A673 (cell line): ENCODE measurements around the gene EXPH5.

Source experiments
- EZH2 ChIP-seq: fragments of 200-600 bp; sonication (generic); IDR thresholded peaks from 2 replicates; pipeline ENCODE4 v1.6.1; 2017; ENCODE audit warnings: borderline replicate concordance, low read depth, mild to moderate bottlenecking, mixed read lengths, antibody characterized with exemption, low read length; ENCODE audit not compliant: poor library complexity, severe bottlenecking
- TF ChIP-seq, protein P1 (sequence below): fragments of 300-800, 200-600 bp; sonication (generic); conservative IDR thresholded peaks from 2 replicates; pipeline ENCODE4 v1.5.1; 2017; ENCODE audit warnings: low read depth, mild to moderate bottlenecking, antibody characterized with exemption, low read length, moderate library complexity, mixed read lengths

DNA sequence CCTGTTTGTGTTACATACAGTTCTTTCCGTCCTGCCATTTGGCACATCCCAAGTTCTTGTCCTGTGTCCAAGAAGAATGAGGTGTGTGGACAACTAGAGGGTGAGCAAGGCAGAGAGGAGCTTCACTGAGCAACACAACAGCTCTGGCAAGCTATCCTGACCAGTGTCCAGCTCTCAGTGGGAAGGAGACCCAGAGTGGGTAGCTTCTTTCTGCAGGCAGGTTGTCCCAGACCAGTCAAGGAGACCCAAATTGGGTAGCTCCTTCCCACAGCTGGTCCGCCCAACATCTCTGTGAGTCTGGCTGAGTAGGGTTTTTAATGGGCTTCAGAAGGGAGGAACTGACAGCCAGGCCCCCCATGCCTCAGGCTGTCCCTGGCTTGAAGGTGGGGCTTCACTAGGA is 35.2 kb upstream of the EXPH5 start:
- TF ChIP-seq, protein P1, sequence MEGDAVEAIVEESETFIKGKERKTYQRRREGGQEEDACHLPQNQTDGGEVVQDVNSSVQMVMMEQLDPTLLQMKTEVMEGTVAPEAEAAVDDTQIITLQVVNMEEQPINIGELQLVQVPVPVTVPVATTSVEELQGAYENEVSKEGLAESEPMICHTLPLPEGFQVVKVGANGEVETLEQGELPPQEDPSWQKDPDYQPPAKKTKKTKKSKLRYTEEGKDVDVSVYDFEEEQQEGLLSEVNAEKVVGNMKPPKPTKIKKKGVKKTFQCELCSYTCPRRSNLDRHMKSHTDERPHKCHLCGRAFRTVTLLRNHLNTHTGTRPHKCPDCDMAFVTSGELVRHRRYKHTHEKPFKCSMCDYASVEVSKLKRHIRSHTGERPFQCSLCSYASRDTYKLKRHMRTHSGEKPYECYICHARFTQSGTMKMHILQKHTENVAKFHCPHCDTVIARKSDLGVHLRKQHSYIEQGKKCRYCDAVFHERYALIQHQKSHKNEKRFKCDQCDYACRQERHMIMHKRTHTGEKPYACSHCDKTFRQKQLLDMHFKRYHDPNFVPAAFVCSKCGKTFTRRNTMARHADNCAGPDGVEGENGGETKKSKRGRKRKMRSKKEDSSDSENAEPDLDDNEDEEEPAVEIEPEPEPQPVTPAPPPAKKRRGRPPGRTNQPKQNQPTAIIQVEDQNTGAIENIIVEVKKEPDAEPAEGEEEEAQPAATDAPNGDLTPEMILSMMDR: no peak
- no peak for TF ChIP-seq EZH2
